Effector memory CD4-positive, alpha-beta T cell (primary cell): ENCODE results near the gene KCNE4.
"Not testable (repeated sequence)": the region's sequence is repeated elsewhere in the genome, so short reads cannot be mapped to it uniquely, and the experiment has no call there.

ENCODE experiments used
- DNase-seq, 3 donors: peaks; one replicate each; pipeline ENCODE4 v3.0.0-alpha.2; 2020
- H3K27ac ChIP-seq: 2 replicates; pipeline ENCODE4 v1.7.0; 2013; ENCODE audit warnings: mild to moderate bottlenecking, low read length, moderate library complexity; ENCODE audit not compliant: insufficient read depth, poor library complexity, severe bottlenecking
- H3K27me3 ChIP-seq: replicated peaks from 2 replicates; pipeline ENCODE4 v1.7.0; 2013; ENCODE audit warnings: mild to moderate bottlenecking, low read length; ENCODE audit not compliant: insufficient read depth, control insufficient read depth, poor library complexity, severe bottlenecking
- H3K36me3 ChIP-seq: 2 replicates; pipeline ENCODE4 v1.7.0; 2013; ENCODE audit warnings: mild to moderate bottlenecking, low read length, moderate library complexity; ENCODE audit not compliant: control insufficient read depth, insufficient read depth
- H3K4me1 ChIP-seq: 2 replicates; pipeline ENCODE4 v1.7.0; 2013; ENCODE audit warnings: low read length, mild to moderate bottlenecking; ENCODE audit not compliant: control insufficient read depth, insufficient read depth, poor library complexity, severe bottlenecking
- H3K4me3 ChIP-seq: 2 replicates; pipeline ENCODE4 v1.7.0; 2013; ENCODE audit warnings: low read length, low read depth, mild to moderate bottlenecking; ENCODE audit not compliant: insufficient read depth, poor library complexity, severe bottlenecking
- H3K9me3 ChIP-seq: 2 replicates; pipeline ENCODE4 v1.7.0; 2013; ENCODE audit warnings: mild to moderate bottlenecking, low read length, moderate library complexity; ENCODE audit not compliant: control insufficient read depth

The KCNE4 gene

GRCh38 chr2:223071139-223071538, 19.1 kb downstream of the KCNE4 start:
- DNase-seq: no peak
- Histone ChIP-seq H3K36me3 (no peaks in the 10 kb centered on the region), H3K4me1 (no peaks in the 10 kb centered on the region), H3K27ac (no peak overlapping the region), H3K9me3 (no peaks in the 10 kb centered on the region), H3K27me3 (no peaks in the 10 kb centered on the region), H3K4me3 (no peak overlapping the region)

- Histone ChIP-seq H3K4me3 (no peak overlapping the region), H3K36me3 (no peaks in the 10 kb centered on the region), H3K4me1 (no peaks in the 10 kb centered on the region), H3K9me3 (no peaks in the 10 kb centered on the region), H3K27ac (no peak overlapping the region), H3K27me3 (no peaks in the 10 kb centered on the region)
- no peak for DNase-seq
Measured at GRCh38 chr2:223072826-223073225, 20.8 kb downstream of the KCNE4 start.

GRCh38 chr2:223075301-223076270, 23.6 kb downstream of the KCNE4 start:
- H3K4me3 ChIP-seq: no peak overlapping the region
- H3K27me3 ChIP-seq: no peaks in the 10 kb centered on the region
- H3K36me3 ChIP-seq: no peaks in the 10 kb centered on the region
- no peaks in the 10 kb centered on the region for H3K9me3 ChIP-seq
- no peak overlapping the region for H3K27ac ChIP-seq
- DNase-seq: no peak
- no peaks in the 10 kb centered on the region for H3K4me1 ChIP-seq

GRCh38 chr2:223076573-223076972, 24.6 kb downstream of the KCNE4 start:
- no peaks in the 10 kb centered on the region for H3K27me3 ChIP-seq
- H3K9me3 ChIP-seq: no peaks in the 10 kb centered on the region
- no peaks in the 10 kb centered on the region for H3K36me3 ChIP-seq
- no peak overlapping the region for H3K4me3 ChIP-seq
- DNase-seq: no peak
- no peaks in the 10 kb centered on the region for H3K4me1 ChIP-seq
- no peak overlapping the region for H3K27ac ChIP-seq

GRCh38 chr2:223078482-223078881, 26.5 kb downstream of the KCNE4 start:
- Histone ChIP-seq H3K36me3 (no peaks in the 10 kb centered on the region), H3K4me3 (no peak overlapping the region), H3K9me3 (no peaks in the 10 kb centered on the region), H3K4me1 (no peaks in the 10 kb centered on the region), H3K27me3 (no peaks in the 10 kb centered on the region), H3K27ac (no peak overlapping the region)
- no peak for DNase-seq

GRCh38 chr2:223079378-223079777, 27.4 kb downstream of the KCNE4 start:
- Histone ChIP-seq H3K4me1 (no peaks in the 10 kb centered on the region), H3K4me3 (no peak overlapping the region), H3K36me3 (no peaks in the 10 kb centered on the region), H3K27me3 (no peaks in the 10 kb centered on the region), H3K27ac (no peak overlapping the region), H3K9me3 (no peaks in the 10 kb centered on the region)
- no peak for DNase-seq

- Histone ChIP-seq H3K4me3 (no peak overlapping the region), H3K4me1 (no peaks in the 10 kb centered on the region), H3K9me3 (no peaks in the 10 kb centered on the region), H3K36me3 (no peaks in the 10 kb centered on the region), H3K27ac (no peak overlapping the region), H3K27me3 (no peaks in the 10 kb centered on the region)
- no peak for DNase-seq
Measured at GRCh38 chr2:223079925-223080324, 27.9 kb downstream of the KCNE4 start.

GRCh38 chr2:223080790-223081360, 28.9 kb downstream of the KCNE4 start:
- not testable (repeated sequence) for H3K27ac ChIP-seq

GRCh38 chr2:223081789-223082188, 29.8 kb downstream of the KCNE4 start:
- H3K4me1 ChIP-seq: no peaks in the 10 kb centered on the region
- H3K9me3 ChIP-seq: no peaks in the 10 kb centered on the region
- no peak for DNase-seq
- no peak overlapping the region for H3K4me3 ChIP-seq
- no peaks in the 10 kb centered on the region for H3K36me3 ChIP-seq
- no peaks in the 10 kb centered on the region for H3K27me3 ChIP-seq
- H3K27ac ChIP-seq: no peak overlapping the region

More at GRCh38 chr2:223080790-223081360, 28.9 kb downstream of the KCNE4 start:
- H3K4me3 ChIP-seq, H3K4me1 ChIP-seq, H3K36me3 ChIP-seq, H3K27me3 ChIP-seq, H3K9me3 ChIP-seq, DNase-seq: not testable (repeated sequence)

- H3K4me3 ChIP-seq: no peak overlapping the region
- H3K9me3 ChIP-seq: no peaks in the 10 kb centered on the region
- H3K27ac ChIP-seq: no peak overlapping the region
- no peaks in the 10 kb centered on the region for H3K27me3 ChIP-seq
- H3K4me1 ChIP-seq: no peaks in the 10 kb centered on the region
- no peaks in the 10 kb centered on the region for H3K36me3 ChIP-seq
- DNase-seq: no peak
Measured at GRCh38 chr2:223082706-223083105, 30.7 kb downstream of the KCNE4 start.
